HG03520 (cell line): ENCODE results near the gene USP5.

Experiments
- ATAC-seq: cut with Tn5 transposase; IDR thresholded peaks from one replicate; pipeline ENCODE4 v1.9.1; 2021; ENCODE audit warnings: mild to moderate bottlenecking, moderate library complexity; ENCODE audit not compliant: unreplicated experiment

Gene USP5

DNA sequence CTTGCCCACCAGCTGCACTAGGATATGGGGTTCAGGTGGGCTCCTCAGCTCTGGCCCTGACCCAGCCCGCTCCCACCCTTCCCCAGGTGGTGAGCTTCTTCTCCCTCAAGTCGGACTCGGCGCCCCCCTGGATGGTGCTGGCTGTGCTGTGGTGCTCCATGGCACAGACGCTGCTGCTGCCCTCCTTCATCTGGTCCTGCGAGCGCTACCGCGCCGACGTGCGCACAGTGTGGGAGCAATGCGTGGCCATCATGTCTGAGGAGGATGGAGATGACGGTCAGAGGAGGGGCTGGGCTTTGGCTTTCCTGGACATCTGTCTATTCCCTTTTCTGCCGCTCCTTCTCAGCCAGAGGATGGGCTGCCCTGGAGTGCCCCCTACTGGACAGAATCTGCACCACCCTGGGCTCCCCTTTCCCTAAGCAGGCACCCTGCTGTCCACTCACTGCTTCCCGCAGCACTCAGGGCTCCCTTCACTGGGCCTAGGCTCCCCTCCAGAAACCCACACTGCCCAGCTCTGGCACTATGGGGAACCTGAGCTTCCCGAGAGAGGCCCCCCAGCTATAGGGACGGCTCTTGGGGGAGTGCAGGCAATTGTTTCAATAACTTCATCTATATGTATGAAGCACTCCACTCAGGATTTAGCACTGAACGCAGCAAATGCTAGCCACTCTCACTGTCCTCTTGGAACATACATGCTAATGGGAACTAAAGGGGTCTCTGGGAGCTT, 26.4 kb upstream of the USP5 start:
- no peak for ATAC-seq

DNA sequence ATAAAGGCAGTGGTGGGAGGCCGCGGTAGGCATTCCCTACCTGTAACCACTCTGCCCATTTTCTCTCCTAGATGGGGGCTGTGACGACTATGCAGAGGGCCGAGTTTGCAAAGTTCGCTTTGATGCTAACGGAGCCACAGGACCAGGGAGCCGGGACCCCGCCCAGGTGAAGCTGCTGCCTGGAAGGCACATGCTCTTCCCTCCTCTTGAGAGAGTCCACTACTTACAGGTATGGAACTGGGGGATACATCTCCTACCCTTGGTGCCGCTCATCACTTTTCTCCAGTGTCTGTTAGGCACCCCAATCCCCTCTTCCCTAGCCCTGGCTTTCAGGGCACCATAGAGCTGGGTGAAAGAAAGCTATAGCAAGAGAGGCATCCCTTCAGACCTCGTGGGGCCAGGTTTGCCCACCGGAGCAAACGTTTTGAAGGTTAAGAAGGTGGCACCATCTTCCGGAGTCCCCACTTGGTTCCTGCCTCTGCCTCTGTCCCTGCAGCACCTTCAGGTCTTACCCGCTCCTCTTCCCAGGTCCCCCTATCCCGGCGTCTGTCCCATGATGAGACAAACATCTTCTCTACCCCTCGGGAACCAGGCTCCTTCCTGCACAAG, 25.7 kb upstream of the USP5 start:
- no peak for ATAC-seq

DNA sequence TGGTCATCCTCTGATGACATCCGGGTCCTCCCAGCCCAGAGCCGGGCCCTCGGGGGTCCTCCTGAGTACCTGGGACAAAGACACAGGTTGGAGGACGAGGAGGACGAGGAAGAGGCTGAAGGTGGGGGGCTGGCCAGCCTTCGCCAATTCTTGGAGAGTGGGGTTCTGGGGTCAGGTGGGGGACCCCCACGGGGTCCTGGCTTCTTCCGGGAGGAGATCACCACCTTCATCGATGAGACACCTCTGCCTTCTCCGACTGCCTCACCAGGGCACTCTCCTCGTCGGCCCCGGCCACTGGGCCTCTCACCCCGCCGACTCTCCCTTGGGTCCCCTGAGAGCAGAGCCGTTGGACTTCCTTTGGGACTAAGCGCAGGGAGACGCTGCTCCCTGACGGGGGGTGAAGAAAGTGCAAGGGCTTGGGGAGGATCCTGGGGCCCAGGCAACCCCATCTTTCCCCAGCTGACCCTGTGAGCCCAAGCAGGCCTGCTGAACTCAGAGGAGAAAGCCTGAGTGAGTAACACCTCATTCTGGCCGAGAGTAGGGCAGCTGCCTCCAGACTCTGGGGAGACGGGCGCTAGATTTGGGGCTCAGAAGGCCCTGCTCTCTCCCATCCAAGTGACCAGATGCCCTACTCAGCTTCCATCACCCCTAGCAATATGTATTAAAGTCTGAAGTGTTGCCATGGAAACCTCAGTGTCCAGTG, 25.1 kb upstream of the USP5 start:
- ATAC-seq, result no peak

DNA sequence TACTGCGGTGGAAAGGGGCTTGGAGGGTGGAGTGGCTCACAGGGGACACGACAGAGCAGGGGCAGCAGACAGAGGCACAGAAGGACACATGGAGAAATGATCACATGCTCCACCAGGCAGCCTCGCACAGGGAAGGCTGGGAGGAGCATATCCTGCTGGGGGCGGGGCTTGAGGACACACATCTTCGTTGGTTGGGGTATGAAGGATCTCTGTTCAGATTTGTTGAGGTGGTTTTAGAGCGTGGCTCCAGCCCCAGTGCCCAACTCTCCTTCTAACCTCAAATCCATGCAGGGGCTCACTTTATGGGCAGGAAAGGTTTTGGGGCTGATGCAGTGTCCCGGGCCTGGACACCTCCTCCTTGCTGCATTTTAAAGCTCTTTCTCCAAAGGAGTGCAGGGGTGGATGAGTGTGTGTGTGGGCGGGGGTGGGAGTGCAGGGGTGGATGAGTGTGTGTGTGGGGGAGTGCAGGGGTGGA, 24.5 kb upstream of the USP5 start:
- no peak for ATAC-seq

DNA sequence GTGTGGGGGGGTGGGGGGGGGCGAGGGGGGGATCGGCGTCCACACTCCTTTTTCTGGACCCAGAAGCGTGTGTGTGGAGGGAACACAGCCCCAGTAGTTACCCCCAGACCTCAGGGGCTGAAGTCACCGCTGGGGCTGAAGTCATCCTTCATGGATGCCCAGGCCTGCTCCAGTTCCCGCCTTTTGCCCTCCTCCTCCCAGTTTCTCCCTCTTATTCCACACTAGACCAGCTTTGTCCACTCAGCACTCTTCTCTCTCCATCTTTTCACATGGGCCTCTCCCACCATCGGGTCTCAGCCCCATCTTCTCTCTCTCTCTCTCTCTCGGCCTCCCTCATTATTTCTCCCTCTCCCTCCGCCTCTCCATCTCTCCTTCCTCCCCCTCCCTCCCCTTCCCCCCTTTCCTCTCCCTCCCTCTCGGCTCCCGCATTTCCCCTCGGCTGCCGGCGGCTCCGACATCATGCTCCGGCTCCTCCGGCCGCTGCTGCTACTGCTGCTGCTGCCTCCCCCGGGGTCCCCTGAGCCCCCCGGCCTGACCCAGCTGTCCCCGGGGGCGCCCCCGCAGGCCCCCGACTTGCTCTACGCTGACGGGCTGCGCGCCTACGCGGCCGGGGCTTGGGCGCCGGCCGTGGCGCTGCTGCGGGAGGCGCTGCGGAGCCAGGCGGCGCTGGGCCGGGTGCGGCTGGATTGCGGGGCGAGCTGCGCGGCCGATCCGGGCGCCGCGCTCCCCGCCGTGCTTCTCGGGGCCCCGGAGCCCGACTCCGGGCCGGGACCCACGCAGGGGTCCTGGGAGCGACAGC, 23.8 kb upstream of the USP5 start, which contains the start of gene P3H3:
Gene P3H3 (plus strand): TSS at position 426 of the 799 bp plus-strand sequence. CDS start 34 bp downstream, at position 460.
- ATAC-seq, result no peak

DNA sequence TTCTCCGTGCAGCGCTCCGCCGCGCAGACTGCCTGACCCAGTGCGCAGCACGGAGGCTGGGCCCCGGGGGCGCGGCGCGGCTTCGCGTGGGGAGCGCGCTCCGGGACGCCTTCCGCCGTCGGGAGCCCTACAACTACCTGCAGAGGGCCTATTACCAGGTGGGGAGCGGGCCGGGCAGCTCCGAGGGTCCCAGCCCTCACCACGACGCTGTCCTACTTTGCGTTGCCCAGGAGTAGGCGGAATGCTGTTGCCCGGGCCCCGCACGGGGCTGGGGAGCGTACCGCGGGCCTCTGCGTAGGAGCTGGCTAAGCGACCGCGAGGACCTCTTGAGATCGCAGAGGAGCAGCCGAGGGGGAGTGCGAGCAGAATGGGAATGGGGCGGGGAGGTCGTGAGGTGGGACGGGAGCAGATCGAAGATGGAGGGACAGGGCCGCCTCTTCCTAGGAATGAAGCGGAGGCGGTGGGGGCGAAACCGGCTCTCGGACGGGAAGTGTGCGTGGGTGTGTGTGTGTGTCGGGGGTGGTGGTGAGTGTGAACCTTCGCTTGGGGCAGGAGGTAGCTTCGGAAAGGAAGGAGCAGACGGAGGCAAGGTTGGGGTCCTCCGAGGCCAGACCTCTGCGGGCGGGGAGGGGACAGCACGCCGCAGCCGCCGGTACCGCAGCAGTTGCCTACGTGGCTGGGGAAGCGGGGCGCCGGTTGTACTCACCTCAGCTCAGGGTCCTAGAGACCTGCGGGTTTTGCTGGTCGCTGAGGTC, 23.0 kb upstream of the USP5 start:
- ATAC-seq, result no peak

DNA sequence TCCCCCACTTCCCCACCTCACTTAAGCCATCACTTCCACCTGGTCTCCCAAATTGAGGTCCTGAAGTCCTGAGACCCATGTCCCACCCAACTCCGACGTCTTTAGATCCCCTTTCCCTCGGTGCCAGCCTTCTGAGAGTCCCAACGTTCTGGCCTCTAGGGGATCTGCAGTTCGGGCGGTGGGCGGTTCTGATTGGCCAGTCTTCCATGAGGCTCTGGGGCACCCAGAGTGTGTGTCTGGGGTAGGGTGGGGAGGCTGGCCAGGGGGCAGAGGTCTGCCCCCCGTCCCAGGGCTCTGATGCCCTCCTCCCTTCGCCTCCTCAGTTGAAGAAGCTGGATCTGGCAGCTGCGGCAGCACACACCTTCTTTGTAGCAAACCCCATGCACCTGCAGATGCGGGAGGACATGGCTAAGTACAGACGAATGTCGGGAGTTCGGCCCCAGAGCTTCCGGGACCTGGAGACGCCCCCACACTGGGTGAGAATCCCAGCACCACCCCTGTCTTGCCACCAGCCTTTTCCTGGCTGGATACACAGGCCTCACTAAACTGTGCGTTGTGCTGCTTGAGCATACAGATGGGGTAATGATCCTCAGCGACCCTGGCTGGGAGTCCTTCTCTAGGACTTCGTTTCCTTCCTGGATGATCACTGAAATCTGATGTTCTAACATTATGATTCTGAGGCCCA, 22.3 kb upstream of the USP5 start:
- ATAC-seq, result no peak

DNA sequence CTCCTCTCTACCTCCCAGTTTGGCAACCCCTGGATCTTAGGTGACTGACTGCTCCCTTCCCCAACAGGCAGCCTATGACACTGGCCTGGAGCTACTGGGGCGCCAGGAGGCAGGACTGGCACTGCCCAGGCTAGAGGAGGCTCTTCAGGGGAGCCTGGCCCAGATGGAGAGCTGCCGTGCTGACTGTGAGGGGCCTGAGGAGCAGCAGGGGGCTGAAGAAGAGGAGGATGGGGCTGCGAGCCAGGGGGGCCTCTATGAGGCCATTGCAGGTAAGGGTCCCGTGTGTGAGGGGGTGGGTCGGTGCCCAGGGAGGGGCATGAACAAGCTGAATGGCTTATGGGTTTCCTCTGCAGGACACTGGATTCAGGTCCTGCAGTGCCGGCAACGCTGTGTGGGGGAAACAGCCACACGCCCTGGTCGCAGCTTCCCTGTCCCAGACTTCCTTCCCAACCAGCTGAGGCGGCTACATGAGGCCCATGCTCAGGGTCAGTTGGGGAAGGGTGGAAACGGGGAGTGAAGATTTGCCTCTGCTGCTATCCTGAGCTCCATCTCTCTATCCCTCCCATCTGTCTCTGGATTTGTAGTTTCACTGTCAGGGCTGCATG, 21.6 kb upstream of the USP5 start:
- no peak for ATAC-seq

DNA sequence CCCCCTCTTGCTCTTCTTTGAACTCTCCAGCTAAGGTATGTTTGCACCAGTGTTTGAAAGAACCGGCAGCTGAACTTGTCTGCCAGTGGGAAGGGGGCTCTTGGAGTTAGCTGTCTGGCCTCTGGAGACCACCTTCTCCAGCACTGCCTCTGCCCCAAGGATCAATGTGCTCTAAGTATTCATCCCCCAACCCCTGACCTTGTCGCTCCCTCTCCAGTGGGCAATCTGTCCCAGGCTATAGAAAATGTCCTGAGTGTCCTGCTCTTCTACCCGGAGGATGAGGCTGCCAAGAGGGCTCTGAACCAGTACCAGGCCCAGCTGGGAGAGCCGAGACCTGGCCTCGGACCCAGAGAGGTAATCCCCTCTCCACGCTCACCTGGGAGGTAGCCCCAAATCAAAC, 21.0 kb upstream of the USP5 start:
- ATAC-seq, result no peak

DNA sequence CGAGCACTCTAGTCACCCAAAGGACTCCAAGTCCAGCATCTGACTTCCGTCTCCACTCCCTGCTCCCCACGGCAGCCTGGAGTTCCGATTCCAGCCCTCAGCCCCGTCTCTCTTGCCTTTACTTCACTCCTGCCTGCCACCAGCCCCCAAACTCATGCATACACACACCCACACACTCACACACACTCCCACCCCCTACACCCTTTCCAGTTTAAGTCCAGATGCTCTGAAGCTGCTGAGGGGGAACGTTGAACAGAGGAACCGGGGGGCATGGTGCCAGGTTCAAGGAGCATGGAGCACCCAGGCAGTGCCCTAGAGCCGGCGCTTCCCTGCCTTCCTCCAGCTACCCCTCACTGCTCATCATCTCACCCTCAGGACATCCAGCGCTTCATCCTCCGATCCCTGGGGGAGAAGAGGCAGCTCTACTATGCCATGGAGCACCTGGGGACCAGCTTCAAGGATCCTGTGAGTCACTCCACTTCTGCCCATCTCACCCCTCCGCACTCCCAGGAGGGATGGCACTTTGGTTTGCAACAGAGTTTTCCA, 20.4 kb upstream of the USP5 start:
- no peak for ATAC-seq

DNA sequence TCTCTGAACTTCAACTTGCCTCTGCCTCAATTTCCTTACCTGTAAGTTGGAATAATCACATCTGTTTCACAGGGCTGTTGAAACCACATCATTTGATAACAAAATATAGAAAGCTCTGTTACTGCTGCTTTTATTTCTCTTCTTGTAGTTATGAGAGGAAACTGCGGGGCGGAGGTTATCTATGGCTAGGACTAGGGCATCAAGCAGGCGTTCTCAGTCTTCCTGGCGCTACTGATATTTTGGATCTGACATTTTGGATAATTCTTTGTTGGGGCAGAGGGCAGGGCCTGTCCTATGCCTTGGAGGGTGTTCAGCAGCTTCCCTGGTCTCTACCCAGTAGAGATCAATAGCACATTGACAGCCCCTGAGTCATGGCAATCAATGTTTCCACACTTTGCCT, 19.8 kb upstream of the USP5 start:
- no peak for ATAC-seq

DNA sequence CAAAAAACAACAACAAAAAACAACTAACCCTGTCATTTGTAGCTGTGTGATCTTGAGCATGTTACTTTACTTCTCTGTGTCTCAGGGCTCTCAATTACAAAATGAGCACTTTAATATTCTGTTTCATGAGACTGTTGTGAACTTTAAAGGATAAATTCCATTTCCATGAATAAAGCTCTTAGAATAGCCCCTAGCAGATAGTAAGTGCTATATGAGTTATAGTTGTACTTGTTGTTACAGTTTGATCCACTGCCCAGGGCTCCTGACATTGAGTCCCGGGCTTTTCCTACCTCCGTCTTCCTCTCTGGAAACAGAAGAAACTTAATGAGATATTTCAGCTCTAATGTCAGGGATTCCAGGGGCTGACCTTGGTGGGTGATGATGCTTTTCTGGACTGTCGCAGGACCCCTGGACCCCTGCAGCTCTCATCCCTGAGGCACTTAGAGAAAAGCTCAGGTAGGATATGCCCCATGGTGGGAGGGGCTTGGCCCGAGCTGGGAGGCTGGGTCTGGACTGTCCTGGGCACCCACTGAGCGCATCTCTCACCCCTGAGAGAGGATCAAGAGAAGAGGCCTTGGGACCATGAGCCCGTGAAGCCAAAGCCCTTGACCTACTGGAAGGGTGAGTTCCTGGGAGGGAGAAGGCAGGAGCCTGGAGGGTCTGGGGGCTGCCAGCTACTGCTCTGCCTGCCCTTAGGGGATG, 18.6 kb upstream of the USP5 start:
- no peak for ATAC-seq

DNA sequence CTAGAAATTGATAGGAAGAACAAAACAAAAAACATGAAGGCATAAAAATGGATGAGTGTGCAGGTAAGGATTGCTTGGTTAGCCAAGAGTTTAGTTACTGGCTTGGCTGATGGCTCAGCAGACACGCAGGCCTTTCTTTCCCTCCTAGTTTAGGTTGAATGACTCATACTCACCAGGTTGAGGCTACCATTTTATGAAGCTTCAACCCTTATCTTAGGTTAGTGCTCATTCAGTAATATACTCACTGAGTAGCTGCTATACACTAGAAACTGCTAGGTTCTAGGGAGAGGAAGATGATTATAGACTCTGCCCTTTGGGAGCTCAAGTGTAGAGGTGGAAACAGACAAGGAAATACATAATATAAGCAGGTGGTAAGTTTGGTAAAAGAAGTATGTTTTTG, 17.7 kb upstream of the USP5 start:
- no peak for ATAC-seq

DNA sequence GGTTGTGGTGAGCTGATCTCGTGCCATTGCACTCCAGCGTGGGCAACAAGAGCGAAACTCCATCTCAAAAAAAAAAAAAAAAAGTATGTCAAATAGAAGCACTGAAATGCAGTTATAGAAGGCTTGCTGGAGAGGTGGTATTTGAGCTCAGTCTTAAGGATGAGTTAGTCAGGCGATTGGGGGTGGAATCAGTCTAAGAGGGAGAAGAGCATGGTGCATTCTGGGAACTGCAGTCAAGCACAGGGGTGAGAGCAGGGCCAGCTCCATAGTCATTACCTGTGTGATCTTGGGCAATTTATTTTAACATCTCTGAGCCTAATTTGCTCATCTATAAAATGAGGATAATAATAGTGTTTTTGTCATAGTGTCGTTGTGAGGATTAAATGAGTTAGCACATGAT, 17.1 kb upstream of the USP5 start:
- no peak for ATAC-seq

DNA sequence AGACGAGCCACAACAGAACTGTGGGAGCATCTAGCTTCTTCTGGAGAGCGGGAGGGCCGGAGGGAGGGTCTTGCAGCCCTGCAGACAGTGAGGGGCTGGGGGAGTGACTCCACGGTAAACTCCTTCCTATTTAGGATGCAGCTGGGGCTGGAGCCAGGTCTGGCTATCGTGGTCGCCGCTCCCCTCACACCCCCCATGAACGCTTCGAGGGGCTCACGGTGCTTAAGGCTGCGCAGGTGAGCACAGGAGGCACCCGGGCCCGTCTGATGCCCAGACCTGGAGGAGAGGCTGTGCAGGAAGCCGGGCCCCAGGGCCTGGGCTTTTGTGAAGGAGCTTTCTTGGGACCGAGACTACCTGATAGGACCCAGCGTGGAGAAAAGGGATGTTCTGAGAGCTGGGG, 15.1 kb upstream of the USP5 start:
- ATAC-seq, result no peak

DNA sequence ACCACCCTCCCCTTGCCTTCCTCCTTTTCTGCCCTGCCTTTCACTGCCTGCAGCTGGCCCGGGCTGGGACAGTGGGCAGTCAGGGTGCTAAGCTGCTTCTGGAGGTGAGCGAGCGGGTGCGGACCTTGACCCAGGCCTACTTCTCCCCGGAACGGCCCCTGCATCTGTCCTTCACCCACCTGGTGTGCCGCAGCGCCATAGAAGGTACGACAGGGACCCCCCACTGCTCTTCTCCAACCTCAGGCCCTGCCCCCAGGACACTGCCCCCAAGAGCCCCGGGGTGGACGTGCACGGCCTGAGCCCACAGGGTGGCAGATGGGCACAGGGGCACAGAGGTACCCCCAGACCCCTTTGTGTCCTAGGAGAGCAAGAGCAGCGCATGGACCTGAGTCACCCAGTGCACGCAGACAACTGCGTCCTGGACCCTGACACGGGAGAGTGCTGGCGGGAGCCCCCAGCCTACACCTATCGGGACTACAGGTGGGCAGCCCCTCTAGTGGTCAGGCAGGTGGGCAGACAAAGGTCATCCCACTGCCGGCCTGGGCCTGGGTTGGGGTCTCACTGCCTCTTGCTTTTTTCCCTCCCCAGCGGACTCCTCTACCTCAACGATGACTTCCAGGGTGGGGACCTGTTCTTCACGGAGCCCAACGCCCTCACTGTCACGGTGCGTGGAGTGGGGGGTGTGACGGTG, 14.4 kb upstream of the USP5 start:
- no peak for ATAC-seq

DNA sequence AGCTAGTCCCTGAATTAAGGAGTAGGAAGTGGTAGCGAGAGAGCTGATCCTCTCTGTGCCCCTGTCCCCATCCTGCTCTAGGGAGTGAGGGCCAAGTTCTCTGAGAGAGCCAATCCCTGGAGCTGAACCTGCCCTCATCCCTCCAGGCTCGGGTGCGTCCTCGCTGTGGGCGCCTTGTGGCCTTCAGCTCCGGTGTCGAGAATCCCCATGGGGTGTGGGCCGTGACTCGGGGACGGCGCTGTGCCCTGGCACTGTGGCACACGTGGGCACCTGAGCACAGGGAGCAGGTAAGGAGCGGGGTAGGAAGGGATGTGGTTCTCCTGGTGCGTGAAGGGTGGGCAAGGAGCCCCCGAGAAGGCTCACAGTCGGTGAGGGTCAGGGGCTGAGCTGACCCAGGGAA, 13.1 kb upstream of the USP5 start:
- no peak for ATAC-seq
